HepG2 (cell line): ENCODE results near the gene ZCCHC3. TPM values are rescaled to one million over a fixed set of nuclear protein-coding genes. Genes with fewer than 3 reads are reported as not detected.

Experiments used
- BCL3 ChIP-seq: sonication (generic); formaldehyde crosslinking; IDR thresholded peaks from 2 replicates; pipeline ENCODE4 v1.5.1; 2020; ENCODE audit warnings: mild to moderate bottlenecking, missing genetic modification reagents, moderate library complexity
- CENPX ChIP-seq: sonication (generic); formaldehyde crosslinking; IDR thresholded peaks from 2 replicates; pipeline ENCODE4 v1.9.0; 2021; ENCODE audit warnings: mild to moderate bottlenecking, missing genetic modification reagents, moderate library complexity
- GRHL1 ChIP-seq: sonication (generic); formaldehyde crosslinking; conservative IDR thresholded peaks from 2 replicates; pipeline ENCODE4 v1.8.0; 2022; ENCODE audit warnings: missing genetic modification reagents
- NCOR1 ChIP-seq: fragments of 200-600 bp; sonication (generic); IDR thresholded peaks from 2 replicates; pipeline ENCODE4 v1.7.0; 2017; ENCODE audit warnings: antibody characterized with exemption, low read length, borderline replicate concordance
- NFE2L1 ChIP-seq: sonication (generic); formaldehyde crosslinking; IDR thresholded peaks from 2 replicates; pipeline ENCODE4 v1.4.0; 2020; ENCODE audit warnings: missing genetic modification reagents, mild to moderate bottlenecking, borderline replicate concordance
- SYNCRIP ChIP-seq: fragments of 200-400 bp; formaldehyde crosslinking; IDR thresholded peaks from 2 replicates; pipeline ENCODE4 v1.6.1; 2018; ENCODE audit warnings: mild to moderate bottlenecking, low read depth, low read length; ENCODE audit not compliant: insufficient read depth
- ZBED4 ChIP-seq: sonication (generic); formaldehyde crosslinking; IDR thresholded peaks from 2 replicates; pipeline ENCODE4 v1.4.0; 2020; ENCODE audit warnings: missing genetic modification reagents, borderline replicate concordance
- ZBTB37 ChIP-seq: sonication (generic); formaldehyde crosslinking; IDR thresholded peaks from 2 replicates; pipeline ENCODE4 v1.4.0; 2020; ENCODE audit warnings: mild to moderate bottlenecking, missing genetic modification reagents
- ZMYM3 ChIP-seq: sonication (generic); formaldehyde crosslinking; IDR thresholded peaks from 2 replicates; pipeline ENCODE4 v1.5.1; 2020; ENCODE audit warnings: mild to moderate bottlenecking, missing genetic modification reagents
- ZNF256 ChIP-seq: sonication (generic); formaldehyde crosslinking; conservative IDR thresholded peaks from 2 replicates; pipeline ENCODE4 v1.4.0; 2020; ENCODE audit warnings: missing genetic modification reagents
- ZNF260 ChIP-seq: sonication (generic); formaldehyde crosslinking; IDR thresholded peaks from 2 replicates; pipeline ENCODE4 v1.4.0; 2020; ENCODE audit warnings: missing genetic modification reagents, low read depth, mild to moderate bottlenecking, borderline replicate concordance
- ZNF264 ChIP-seq: sonication (generic); formaldehyde crosslinking; IDR thresholded peaks from 2 replicates; pipeline ENCODE4 v1.4.0; 2020; ENCODE audit warnings: missing genetic modification reagents
- ZNF496 ChIP-seq: sonication (generic); formaldehyde crosslinking; IDR thresholded peaks from 2 replicates; pipeline ENCODE4 v1.8.1; 2023; ENCODE audit warnings: mild to moderate bottlenecking, moderate library complexity, missing genetic modification reagents; ENCODE audit not compliant: insufficient replicate concordance
- ZNF615 ChIP-seq: sonication (generic); formaldehyde crosslinking; IDR thresholded peaks from 2 replicates; pipeline ENCODE4 v1.5.0; 2020; ENCODE audit warnings: mild to moderate bottlenecking, missing genetic modification reagents, borderline replicate concordance
- ZNF83 ChIP-seq: sonication (generic); formaldehyde crosslinking; IDR thresholded peaks from 2 replicates; pipeline ENCODE4 v1.4.0; 2020; ENCODE audit warnings: missing genetic modification reagents, mild to moderate bottlenecking, borderline replicate concordance
- ZSCAN9 ChIP-seq: IDR thresholded peaks from 2 replicates; pipeline ENCODE4 v1.6.1; 2016; ENCODE audit warnings: borderline replicate concordance
- polyA plus RNA-seq, 8 experiments: library from polyadenylated mRNA; depleted of rRNA in 3 of 8; stranded (reverse) in 7 of 8; unstranded in 1 of 8; fragments of >200 nt; fragmentation: Illumina TruSeq in 4 of 8; extraction: Trizol in 4 of 8; gene quantifications; 2 replicates each; pipeline versions ENCODE4 v1.2.1 to v1.2.3, GENCODE V29; 2011 to 2016; ENCODE audit warnings: low read depth in 4 of 8, missing spikeins in 1 of 8, mixed read lengths in 1 of 8; ENCODE audit not compliant: insufficient read depth in 1 of 8
- total RNA-seq, 5 experiments: library from RNA; depleted of rRNA; stranded (reverse); fragments of >200 nt; fragmentation: Illumina TruSeq; extraction: Trizol; gene quantifications; 2 replicates each; pipeline ENCODE4 v1.2.3, GENCODE V29; 2016; ENCODE audit warnings: low read depth in 1 of 5
- TF ChIP-seq, protein P1 (sequence below): IDR thresholded peaks from 2 replicates; pipeline ENCODE4 v1.6.1; 2016; ENCODE audit warnings: low read depth, borderline replicate concordance
- TF ChIP-seq, protein P2 (sequence below): sonication (generic); formaldehyde crosslinking; IDR thresholded peaks from 2 replicates; pipeline ENCODE4 v1.5.1; 2020; ENCODE audit warnings: missing genetic modification reagents, mild to moderate bottlenecking, borderline replicate concordance

ZCCHC3 gene
- total and polyA plus RNA-seq, 2 of the 13 experiments (the other 11 are each of a cell fraction or from before 2014, with no cell fraction given) = 46.6 to 63.0 TPM

GRCh38 chr20:258963-259362 is 38.4 kb upstream of the ZCCHC3 start (continued):
- no peak for TF ChIP-seq ZMYM3
- no peak for TF ChIP-seq CENPX (CRISPR knock-in tag)
- TF ChIP-seq ZNF256 (CRISPR knock-in tag) = no peak
- TF ChIP-seq, protein P1, sequence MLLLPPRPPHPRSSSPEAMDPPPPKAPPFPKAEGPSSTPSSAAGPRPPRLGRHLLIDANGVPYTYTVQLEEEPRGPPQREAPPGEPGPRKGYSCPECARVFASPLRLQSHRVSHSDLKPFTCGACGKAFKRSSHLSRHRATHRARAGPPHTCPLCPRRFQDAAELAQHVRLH (CRISPR knock-in tag) = no peak
- no peak for TF ChIP-seq ZNF260 (CRISPR knock-in tag)
- TF ChIP-seq ZNF496 (CRISPR knock-in tag) = no peak
- TF ChIP-seq ZNF615 (CRISPR knock-in tag) = no peak
- TF ChIP-seq ZBTB37 (CRISPR knock-in tag) = no peak
- TF ChIP-seq ZBED4 (CRISPR knock-in tag) = 0 out of 2 replicates have a peak, but pooled peaks have one; percentile 48
- TF ChIP-seq ZSCAN9 (CRISPR knock-in tag) = no peak
- TF ChIP-seq BCL3 (CRISPR knock-in tag) = no peak
- TF ChIP-seq, protein P2, sequence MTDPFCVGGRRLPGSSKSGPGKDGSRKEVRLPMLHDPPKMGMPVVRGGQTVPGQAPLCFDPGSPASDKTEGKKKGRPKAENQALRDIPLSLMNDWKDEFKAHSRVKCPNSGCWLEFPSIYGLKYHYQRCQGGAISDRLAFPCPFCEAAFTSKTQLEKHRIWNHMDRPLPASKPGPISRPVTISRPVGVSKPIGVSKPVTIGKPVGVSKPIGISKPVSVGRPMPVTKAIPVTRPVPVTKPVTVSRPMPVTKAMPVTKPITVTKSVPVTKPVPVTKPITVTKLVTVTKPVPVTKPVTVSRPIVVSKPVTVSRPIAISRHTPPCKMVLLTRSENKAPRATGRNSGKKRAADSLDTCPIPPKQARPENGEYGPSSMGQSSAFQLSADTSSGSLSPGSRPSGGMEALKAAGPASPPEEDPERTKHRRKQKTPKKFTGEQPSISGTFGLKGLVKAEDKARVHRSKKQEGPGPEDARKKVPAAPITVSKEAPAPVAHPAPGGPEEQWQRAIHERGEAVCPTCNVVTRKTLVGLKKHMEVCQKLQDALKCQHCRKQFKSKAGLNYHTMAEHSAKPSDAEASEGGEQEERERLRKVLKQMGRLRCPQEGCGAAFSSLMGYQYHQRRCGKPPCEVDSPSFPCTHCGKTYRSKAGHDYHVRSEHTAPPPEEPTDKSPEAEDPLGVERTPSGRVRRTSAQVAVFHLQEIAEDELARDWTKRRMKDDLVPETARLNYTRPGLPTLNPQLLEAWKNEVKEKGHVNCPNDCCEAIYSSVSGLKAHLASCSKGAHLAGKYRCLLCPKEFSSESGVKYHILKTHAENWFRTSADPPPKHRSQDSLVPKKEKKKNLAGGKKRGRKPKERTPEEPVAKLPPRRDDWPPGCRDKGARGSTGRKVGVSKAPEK (CRISPR knock-in tag) = no peak
- TF ChIP-seq ZNF264 (CRISPR knock-in tag) = no peak
- TF ChIP-seq ZNF83 (CRISPR knock-in tag) = no peak
- no peak for TF ChIP-seq NCOR1
- TF ChIP-seq NFE2L1 (CRISPR knock-in tag) = no peak
- TF ChIP-seq GRHL1 = no peak
- TF ChIP-seq SYNCRIP = no peak
